ENCODE data around the gene L3MBTL4.
"Not testable (repeated sequence)": the region's sequence is repeated elsewhere in the genome, so short reads cannot be mapped to it uniquely, and the experiment has no call there.

Gene L3MBTL4

GRCh38 chr18:6054256-6054842, 360.4 kb downstream of the L3MBTL4 start:
- TF ChIP-seq CTCF (IDR thresholded peaks at IDR 0.05; ENCODE audit: insufficient read depth, low read depth, low read length, missing control alignments): no peak
- H3K4me3 ChIP-seq (ENCODE audit: low read depth, low read length): no peak overlapping the region

GRCh38 chr18:6052449-6052913, 362.2 kb downstream of the L3MBTL4 start:
- TF ChIP-seq CTCF (IDR thresholded peaks at IDR 0.05; ENCODE audit: insufficient read depth, low read depth, low read length, missing control alignments): no peak
- no peak overlapping the region for H3K4me3 ChIP-seq (ENCODE audit: low read depth, low read length)

More at GRCh38 chr18:6054256-6054842, 360.4 kb downstream of the L3MBTL4 start:
- DNase-seq (ENCODE audit: low read depth): no peak

DNA sequence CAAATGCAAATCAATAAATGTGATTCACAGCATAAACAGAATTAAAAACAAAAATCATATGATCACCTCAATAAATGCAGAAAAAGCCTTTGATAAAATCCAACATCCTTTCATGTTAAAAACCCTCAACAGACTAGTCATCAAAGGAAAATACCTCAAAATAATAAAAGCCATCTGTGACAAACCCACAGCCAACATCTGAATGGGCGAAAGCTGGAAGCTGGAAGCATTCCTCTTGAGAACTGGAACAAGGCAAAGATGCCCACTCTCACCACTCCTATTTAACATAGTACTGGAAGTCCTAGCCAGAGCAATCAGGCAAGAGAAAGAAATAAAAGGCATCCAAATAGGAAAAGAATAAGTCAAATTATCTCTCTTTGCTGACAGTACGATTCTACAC, 367.1 kb downstream of the L3MBTL4 start:
- not testable (repeated sequence) for DNase-seq (ENCODE audit: low read depth); H3K4me3 ChIP-seq (ENCODE audit: low read depth, low read length)

More at GRCh38 chr18:6052449-6052913, 362.2 kb downstream of the L3MBTL4 start:
- DNase-seq (ENCODE audit: low read depth): no peak

- no peak for TF ChIP-seq CTCF (IDR thresholded peaks at IDR 0.05; ENCODE audit: insufficient read depth, low read depth, low read length, missing control alignments)
- no peak overlapping the region for H3K4me3 ChIP-seq (ENCODE audit: low read depth, low read length)
- peak; percentile 33 for DNase-seq (ENCODE audit: low read depth)
These were observed 369.9 kb downstream of the L3MBTL4 start for GRCh38 chr18:6044773-6045172.

DNA sequence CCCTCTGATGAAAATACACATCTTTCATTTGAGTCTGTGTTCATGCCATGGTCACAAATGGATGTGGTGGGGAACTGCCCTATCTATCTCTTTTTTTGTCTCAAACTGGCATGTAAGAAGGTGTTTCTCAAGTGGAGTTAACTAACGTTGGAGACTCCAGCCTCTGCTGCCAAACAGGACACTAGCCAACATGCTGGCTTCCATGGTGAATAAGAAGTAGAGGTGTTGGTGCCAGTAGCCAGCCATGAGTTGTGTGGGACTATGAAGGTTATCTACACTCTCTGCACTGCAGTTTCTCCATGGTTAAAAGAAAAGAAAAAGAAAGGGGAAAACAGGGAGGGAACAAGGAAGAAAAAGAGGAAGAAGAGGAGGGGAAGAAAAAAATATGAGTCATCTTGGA, 370.4 kb downstream of the L3MBTL4 start:
- no peak for DNase-seq (ENCODE audit: low read depth)
- no peak overlapping the region for H3K4me3 ChIP-seq (ENCODE audit: low read depth, low read length)
- no peak for TF ChIP-seq CTCF (IDR thresholded peaks at IDR 0.05; ENCODE audit: insufficient read depth, low read depth, low read length, missing control alignments)

DNA sequence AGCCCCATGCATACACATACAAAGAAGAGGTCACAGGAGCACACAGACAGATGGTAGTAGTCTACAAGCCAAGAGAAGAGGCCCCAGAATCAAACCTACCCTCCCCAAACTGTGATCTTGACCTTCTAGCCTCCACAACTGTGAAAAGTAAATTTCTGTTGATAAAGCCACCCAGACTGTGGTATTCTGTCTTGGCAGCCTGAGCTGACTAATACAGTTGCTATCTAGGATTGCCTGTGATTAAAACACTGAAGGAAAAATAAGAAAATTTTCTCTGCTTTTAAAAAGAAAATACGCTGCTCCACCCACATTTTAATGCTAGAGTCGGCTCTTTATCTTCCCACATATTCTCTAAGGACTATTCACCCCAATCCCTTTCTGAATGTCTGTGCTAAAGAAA, 375.7 kb downstream of the L3MBTL4 start:
- TF ChIP-seq CTCF (IDR thresholded peaks at IDR 0.05; ENCODE audit: insufficient read depth, low read depth, low read length, missing control alignments): no peak
- DNase-seq (ENCODE audit: low read depth): no peak
- no peak overlapping the region for H3K4me3 ChIP-seq (ENCODE audit: low read depth, low read length)

DNA sequence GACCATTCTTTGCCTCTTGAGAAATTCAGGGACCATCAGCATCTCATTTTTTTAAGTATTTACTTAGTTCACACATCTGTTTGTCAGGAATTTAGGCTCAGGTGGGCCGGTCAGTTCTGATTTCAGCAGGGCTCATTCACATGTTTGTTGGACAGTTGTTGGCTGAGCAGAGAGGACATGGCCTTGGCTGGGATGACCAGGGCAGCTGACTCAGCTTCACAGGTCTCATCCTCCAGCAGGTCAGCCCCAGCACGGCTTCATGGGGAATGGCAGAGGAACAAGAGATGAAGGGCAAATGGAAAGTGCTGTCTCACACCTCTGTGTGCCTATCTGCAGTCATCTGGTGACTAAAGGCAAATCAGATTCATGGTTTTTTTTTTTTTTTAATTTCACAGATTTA, 383.3 kb downstream of the L3MBTL4 start:
- no peak overlapping the region for H3K4me3 ChIP-seq (ENCODE audit: low read depth, low read length)
- TF ChIP-seq CTCF (IDR thresholded peaks at IDR 0.05; ENCODE audit: insufficient read depth, low read depth, low read length, missing control alignments): no peak
- DNase-seq (ENCODE audit: low read depth): no peak

Data from GM12865 (cell line).